ENCODE results near the gene NADSYN1. TPM values are rescaled to one million over a fixed set of nuclear protein-coding genes. Genes with fewer than 3 reads are reported as not detected.

NADSYN1 gene
- total and polyA plus RNA-seq, 5 donors from 2014 or later: 35.1 to 151 (median 42.4) TPM

DNA sequence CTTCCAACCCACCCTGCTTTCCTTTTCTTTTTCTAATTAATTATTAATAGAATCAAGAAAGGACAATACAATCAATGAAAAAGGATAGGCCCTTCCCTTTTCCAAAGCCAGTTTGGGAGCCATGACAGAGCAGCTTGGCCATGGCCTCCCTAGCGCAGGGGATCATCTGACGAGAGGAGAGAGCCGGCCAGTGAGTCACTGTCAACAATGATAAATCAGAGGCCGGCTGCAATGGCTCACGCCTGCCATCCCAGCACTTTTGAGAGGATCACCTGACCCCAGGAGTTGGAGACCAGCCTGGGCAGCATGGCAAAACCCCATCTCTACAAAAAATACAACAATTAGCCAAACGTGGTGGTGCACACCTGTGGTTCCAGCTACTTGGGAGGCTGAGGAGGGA lies 46.5 kb downstream of the NADSYN1 start:
- H3K27ac Mint-ChIP-seq: no peak overlapping the region
- no peaks in the 10 kb centered on the region for H3K27me3 ChIP-seq (ENCODE audit: control insufficient read depth, insufficient read depth, low read length)
- H3K4me3 Mint-ChIP-seq: no peak overlapping the region
- DNase-seq: no peak
- no peak overlapping the region for H3K27ac ChIP-seq (ENCODE audit: insufficient read depth, low read length, poor library complexity, severe bottlenecking)
- peaks cover 80% of the 10 kb centered on the region for H3K36me3 ChIP-seq (ENCODE audit: control insufficient read depth, insufficient read depth, low read length)
- ATAC-seq (ENCODE audit: low read depth in 2 of 2): no peak
- H3K4me1 Mint-ChIP-seq: peaks cover 0 to 4% (median 2%) of the 10 kb centered on the region in 4 donors
- H3K27me3 Mint-ChIP-seq: no peaks in the 10 kb centered on the region
- no peak overlapping the region for H3K4me3 ChIP-seq (ENCODE audit: low read depth, low read length)
- no peaks in the 10 kb centered on the region for H3K9me3 Mint-ChIP-seq
- H3K9me3 ChIP-seq (ENCODE audit: control insufficient read depth in 2 of 2, low read length in 2 of 2): no peaks in the 10 kb centered on the region
- peaks cover 55% of the 10 kb centered on the region for H3K36me3 Mint-ChIP-seq
- H3K4me1 ChIP-seq (ENCODE audit: control insufficient read depth, insufficient read depth, low read length, poor library complexity, severe bottlenecking): no peaks in the 10 kb centered on the region

DNA sequence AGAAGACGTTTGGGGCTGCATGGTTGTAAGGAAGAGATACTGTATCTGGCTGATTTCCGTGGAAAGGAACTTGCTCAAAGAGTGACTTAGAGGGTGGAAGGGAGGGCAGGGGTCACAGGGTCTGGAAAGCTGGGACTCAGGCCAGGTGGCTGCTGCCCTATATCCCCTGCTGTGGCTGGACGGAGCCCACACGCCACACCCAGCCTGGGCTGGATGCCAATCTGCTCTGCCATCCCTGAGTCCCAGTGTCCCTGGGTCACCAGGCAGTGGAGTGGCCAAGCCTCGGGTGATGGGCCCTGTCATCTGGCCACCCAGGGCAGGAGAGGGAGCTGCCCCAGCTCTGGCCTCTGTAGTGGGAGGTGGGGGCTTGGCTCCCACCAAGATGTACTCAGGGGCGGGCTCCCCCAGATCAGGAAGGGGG lies 47.6 kb downstream of the NADSYN1 start:
- H3K9me3 Mint-ChIP-seq: no peaks in the 10 kb centered on the region
- H3K4me1 ChIP-seq (ENCODE audit: control insufficient read depth, insufficient read depth, low read length, poor library complexity, severe bottlenecking): no peaks in the 10 kb centered on the region
- DNase-seq (no peak), ATAC-seq (ENCODE audit: low read depth in 2 of 2) (no peak)
- H3K36me3 ChIP-seq (ENCODE audit: control insufficient read depth, insufficient read depth, low read length): peaks cover 76% of the 10 kb centered on the region
- H3K27ac Mint-ChIP-seq: no peak overlapping the region
- H3K4me3 ChIP-seq (ENCODE audit: low read depth, low read length): no peak overlapping the region
- no peak overlapping the region for H3K27ac ChIP-seq (ENCODE audit: insufficient read depth, low read length, poor library complexity, severe bottlenecking)
- H3K4me1 Mint-ChIP-seq: peaks cover 0 to 4% (median 2%) of the 10 kb centered on the region in 4 donors
- no peak overlapping the region for H3K4me3 Mint-ChIP-seq
- H3K9me3 ChIP-seq (ENCODE audit: control insufficient read depth in 2 of 2, low read length in 2 of 2): no peaks in the 10 kb centered on the region
- H3K27me3 Mint-ChIP-seq: no peaks in the 10 kb centered on the region
- H3K36me3 Mint-ChIP-seq: peaks cover 53% of the 10 kb centered on the region
- H3K27me3 ChIP-seq (ENCODE audit: control insufficient read depth, insufficient read depth, low read length): no peaks in the 10 kb centered on the region

DNA sequence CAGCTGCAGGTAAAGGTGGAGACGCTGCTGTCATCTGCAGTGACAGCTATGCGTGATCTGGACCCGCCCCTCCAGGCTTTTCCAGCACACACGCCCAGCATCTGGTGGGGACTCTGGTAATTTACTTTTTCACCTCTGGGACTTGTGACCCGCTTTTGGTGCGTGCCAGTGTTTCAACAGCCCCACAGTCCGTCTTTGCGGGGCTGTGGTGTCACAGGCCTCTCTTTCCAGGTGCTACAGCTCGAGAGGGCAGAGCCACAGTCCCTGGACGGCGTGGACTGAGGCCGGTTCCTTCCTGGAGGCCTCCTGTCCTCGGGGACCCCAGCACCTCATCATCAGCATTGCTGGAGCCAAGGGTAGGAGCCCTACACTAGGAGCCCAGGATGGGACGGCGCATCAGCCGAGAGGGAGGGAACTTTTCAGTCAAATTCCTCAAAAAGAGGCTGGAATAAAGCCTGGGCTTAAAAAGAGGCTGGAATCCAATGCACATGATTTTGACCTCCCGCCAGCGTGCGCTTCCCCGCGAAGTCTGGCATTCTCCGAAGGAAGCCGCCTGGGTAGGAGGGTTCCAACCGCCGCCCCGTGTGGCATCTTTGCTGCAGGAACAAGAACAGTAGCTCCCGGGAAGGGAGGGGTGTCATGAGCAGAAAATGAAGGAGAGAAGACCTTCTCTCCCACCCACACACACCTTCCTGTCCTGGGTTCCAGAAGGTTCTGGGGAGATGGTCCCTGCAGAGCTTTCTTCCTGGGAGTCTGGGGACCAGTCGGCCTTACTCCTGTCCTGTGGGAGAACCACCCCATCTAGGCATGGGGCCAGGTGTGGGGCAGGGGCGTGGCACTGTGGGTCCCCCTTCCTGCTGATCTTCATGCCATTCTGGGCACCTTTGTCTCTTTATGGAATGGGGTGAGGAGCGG lies 48.3 kb downstream of the NADSYN1 start:
- no peaks in the 10 kb centered on the region for H3K27me3 ChIP-seq (ENCODE audit: control insufficient read depth, insufficient read depth, low read length)
- H3K36me3 Mint-ChIP-seq: peaks cover 55% of the 10 kb centered on the region
- peaks cover 0 to 4% (median 2%) of the 10 kb centered on the region in 4 donors for H3K4me1 Mint-ChIP-seq
- H3K36me3 ChIP-seq (ENCODE audit: control insufficient read depth, insufficient read depth, low read length): peaks cover 72% of the 10 kb centered on the region
- H3K4me3 ChIP-seq (ENCODE audit: low read depth, low read length): no peak overlapping the region
- DNase-seq: no peak
- ATAC-seq (ENCODE audit: low read depth in 2 of 2): no peak
- H3K9me3 ChIP-seq (ENCODE audit: control insufficient read depth in 2 of 2, low read length in 2 of 2): no peaks in the 10 kb centered on the region
- no peaks in the 10 kb centered on the region for H3K4me1 ChIP-seq (ENCODE audit: control insufficient read depth, insufficient read depth, low read length, poor library complexity, severe bottlenecking)
- no peaks in the 10 kb centered on the region for H3K27me3 Mint-ChIP-seq
- H3K27ac Mint-ChIP-seq: no peak overlapping the region
- no peak overlapping the region for H3K27ac ChIP-seq (ENCODE audit: insufficient read depth, low read length, poor library complexity, severe bottlenecking)
- no peak overlapping the region for H3K4me3 Mint-ChIP-seq
- peaks cover 0 to 2% (median 0%) of the 10 kb centered on the region in 7 donors for H3K9me3 Mint-ChIP-seq

DNA sequence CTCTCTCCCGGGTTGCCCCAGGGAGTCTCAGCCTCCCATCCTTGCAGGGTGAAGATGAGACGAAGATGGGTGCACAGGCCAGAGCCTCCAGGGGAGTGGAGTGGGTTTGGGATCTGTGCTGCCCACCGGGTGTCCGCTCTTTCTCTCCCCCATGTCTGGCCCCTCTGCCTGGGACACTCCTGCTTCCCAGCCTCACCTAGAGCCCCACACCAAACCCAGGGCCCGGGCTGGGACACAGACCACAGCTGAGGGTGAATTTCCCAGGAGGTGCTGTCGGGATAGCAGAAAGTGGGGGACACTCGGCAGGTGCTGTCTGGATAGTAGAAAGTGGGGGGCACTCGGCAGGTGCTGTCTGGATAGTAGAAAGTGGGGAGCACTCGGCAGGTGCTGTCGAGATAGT lies 49.0 kb downstream of the NADSYN1 start:
- no peaks in the 10 kb centered on the region for H3K4me1 ChIP-seq (ENCODE audit: control insufficient read depth, insufficient read depth, low read length, poor library complexity, severe bottlenecking)
- no peak for DNase-seq
- H3K27ac Mint-ChIP-seq: no peak overlapping the region
- H3K4me3 ChIP-seq (ENCODE audit: low read depth, low read length): no peak overlapping the region
- peaks cover 0 to 9% (median 0%) of the 10 kb centered on the region in 7 donors for H3K9me3 Mint-ChIP-seq
- H3K4me3 Mint-ChIP-seq: no peak overlapping the region
- H3K27ac ChIP-seq (ENCODE audit: insufficient read depth, low read length, poor library complexity, severe bottlenecking): no peak overlapping the region
- H3K9me3 ChIP-seq (ENCODE audit: control insufficient read depth in 2 of 2, low read length in 2 of 2): no peaks in the 10 kb centered on the region
- no peaks in the 10 kb centered on the region for H3K27me3 Mint-ChIP-seq
- H3K36me3 Mint-ChIP-seq: peaks cover 56% of the 10 kb centered on the region
- ATAC-seq (ENCODE audit: low read depth in 2 of 2): no peak
- peaks cover 0 to 4% (median under 1%) of the 10 kb centered on the region in 4 donors for H3K4me1 Mint-ChIP-seq
- peaks cover 67% of the 10 kb centered on the region for H3K36me3 ChIP-seq (ENCODE audit: control insufficient read depth, insufficient read depth, low read length)
- no peaks in the 10 kb centered on the region for H3K27me3 ChIP-seq (ENCODE audit: control insufficient read depth, insufficient read depth, low read length)

DNA sequence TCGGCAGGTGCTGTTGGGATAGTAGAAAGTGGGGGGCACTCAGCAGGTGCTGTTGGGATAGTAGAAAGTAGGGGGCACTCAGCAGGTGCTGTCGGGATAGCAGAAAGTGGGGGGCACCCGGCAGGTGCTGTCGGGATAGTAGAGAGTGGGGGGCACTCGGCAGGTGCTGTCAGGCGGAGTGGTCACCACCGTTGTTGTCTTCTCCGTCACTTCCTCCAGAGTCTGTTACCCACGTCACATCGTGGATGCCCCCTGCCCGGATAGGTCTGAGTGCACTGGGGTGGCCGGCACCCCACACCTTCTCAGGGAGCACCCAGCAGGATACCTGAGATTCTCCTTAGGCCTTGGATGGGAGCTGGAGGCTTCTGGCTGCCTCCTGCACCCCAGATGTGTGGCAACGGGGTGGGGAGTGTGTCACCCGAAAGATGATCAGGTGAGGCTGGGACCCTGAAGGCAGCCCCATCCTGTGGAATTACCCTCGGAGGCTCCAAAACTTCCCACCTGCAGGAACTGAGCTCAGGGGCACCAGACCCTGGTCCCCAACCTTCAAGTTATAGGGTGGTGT lies 50.0 kb downstream of the NADSYN1 start:
- no peak overlapping the region for H3K4me3 ChIP-seq (ENCODE audit: low read depth, low read length)
- Mint-ChIP-seq H3K36me3 (peaks cover 53% of the 10 kb centered on the region), H3K27ac (no peak overlapping the region), H3K4me1 (peaks cover 0 to 4% (median under 1%) of the 10 kb centered on the region in 4 donors), H3K27me3 (no peaks in the 10 kb centered on the region), H3K9me3 (peaks cover 0 to 16% (median 0%) of the 10 kb centered on the region in 7 donors), H3K4me3 (no peak overlapping the region)
- H3K27ac ChIP-seq (ENCODE audit: insufficient read depth, low read length, poor library complexity, severe bottlenecking): no peak overlapping the region
- H3K36me3 ChIP-seq (ENCODE audit: control insufficient read depth, insufficient read depth, low read length): peaks cover 58% of the 10 kb centered on the region
- H3K4me1 ChIP-seq (ENCODE audit: control insufficient read depth, insufficient read depth, low read length, poor library complexity, severe bottlenecking): no peaks in the 10 kb centered on the region
- peaks cover 0 to 6% of the 10 kb centered on the region in 2 experiments for H3K9me3 ChIP-seq (ENCODE audit: control insufficient read depth in 2 of 2, low read length in 2 of 2)
- DNase-seq (no peak), ATAC-seq (ENCODE audit: low read depth in 2 of 2) (no peak)
- no peaks in the 10 kb centered on the region for H3K27me3 ChIP-seq (ENCODE audit: control insufficient read depth, insufficient read depth, low read length)

DNA sequence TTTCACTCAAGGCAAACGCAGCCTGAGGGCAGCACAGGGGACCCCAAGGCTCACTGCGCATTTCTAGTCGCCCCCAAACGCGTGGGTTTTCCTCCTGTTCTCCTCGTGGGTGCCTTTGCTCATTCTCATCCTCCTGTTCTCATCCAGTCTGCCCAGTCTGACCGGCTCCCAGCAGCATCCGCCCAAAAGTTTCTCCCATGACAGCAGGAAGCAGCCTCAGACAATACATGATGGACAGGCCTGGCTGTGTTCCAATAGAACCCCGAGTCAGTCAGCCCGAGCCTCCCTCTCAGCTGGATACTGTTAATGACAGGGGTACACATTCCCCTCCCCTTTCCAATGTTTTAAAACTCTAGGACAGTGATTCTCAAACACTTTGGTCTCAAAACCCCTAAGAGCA lies 51.5 kb downstream of the NADSYN1 start:
- H3K36me3 ChIP-seq (ENCODE audit: control insufficient read depth, insufficient read depth, low read length): peaks cover 42% of the 10 kb centered on the region
- no peak for DNase-seq
- no peak for ATAC-seq (ENCODE audit: low read depth in 2 of 2)

DNA sequence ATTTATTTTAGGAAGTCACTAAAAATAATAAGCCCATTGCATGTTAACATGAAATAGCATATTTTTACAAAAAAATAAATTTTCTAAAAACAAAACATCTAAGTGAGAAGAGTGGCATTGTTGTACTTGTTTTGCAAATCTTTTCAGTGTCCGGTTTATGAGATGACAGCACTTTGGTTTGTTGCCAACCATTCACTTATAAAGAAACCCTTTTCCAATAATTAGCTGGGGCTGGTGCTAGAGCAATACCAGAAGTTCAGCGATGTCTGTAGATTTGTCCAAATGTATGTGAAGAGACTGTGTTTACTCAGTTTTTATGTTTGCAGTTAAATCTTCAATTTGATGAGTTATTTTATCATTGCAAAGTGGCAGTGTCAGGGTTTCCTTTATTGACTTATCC lies 52.0 kb downstream of the NADSYN1 start:
- peaks cover 6 to 32% (median 11%) of the 10 kb centered on the region in 7 donors for H3K9me3 Mint-ChIP-seq
- H3K36me3 Mint-ChIP-seq: peaks cover 38% of the 10 kb centered on the region
- no peak for DNase-seq
- no peak for ATAC-seq (ENCODE audit: low read depth in 2 of 2)
- no peak overlapping the region for H3K27ac Mint-ChIP-seq
- H3K27ac ChIP-seq (ENCODE audit: insufficient read depth, low read length, poor library complexity, severe bottlenecking): no peak overlapping the region
- H3K36me3 ChIP-seq (ENCODE audit: control insufficient read depth, insufficient read depth, low read length): peaks cover 38% of the 10 kb centered on the region
- peaks cover 0 to 4% (median under 1%) of the 10 kb centered on the region in 4 donors for H3K4me1 Mint-ChIP-seq
- H3K4me3 Mint-ChIP-seq: no peak overlapping the region
- H3K4me1 ChIP-seq (ENCODE audit: control insufficient read depth, insufficient read depth, low read length, poor library complexity, severe bottlenecking): no peaks in the 10 kb centered on the region
- H3K4me3 ChIP-seq (ENCODE audit: low read depth, low read length): no peak overlapping the region
- H3K27me3 ChIP-seq (ENCODE audit: control insufficient read depth, insufficient read depth, low read length): no peaks in the 10 kb centered on the region
- H3K9me3 ChIP-seq (ENCODE audit: control insufficient read depth in 2 of 2, low read length in 2 of 2): peaks cover 0 to 15% of the 10 kb centered on the region in 2 experiments
- no peaks in the 10 kb centered on the region for H3K27me3 Mint-ChIP-seq

More for the DNA sequence above, 51.5 kb downstream of the NADSYN1 start:
- H3K36me3 Mint-ChIP-seq: peaks cover 40% of the 10 kb centered on the region
- Histone ChIP-seq H3K9me3 (ENCODE audit: control insufficient read depth in 2 of 2, low read length in 2 of 2) (peaks cover 0 to 10% of the 10 kb centered on the region in 2 experiments), H3K4me3 (ENCODE audit: low read depth, low read length) (no peak overlapping the region), H3K27ac (ENCODE audit: insufficient read depth, low read length, poor library complexity, severe bottlenecking) (no peak overlapping the region), H3K27me3 (ENCODE audit: control insufficient read depth, insufficient read depth, low read length) (no peaks in the 10 kb centered on the region), H3K4me1 (ENCODE audit: control insufficient read depth, insufficient read depth, low read length, poor library complexity, severe bottlenecking) (no peaks in the 10 kb centered on the region)
- peaks cover 0 to 4% (median under 1%) of the 10 kb centered on the region in 4 donors for H3K4me1 Mint-ChIP-seq
- H3K4me3 Mint-ChIP-seq: no peak overlapping the region
- peaks cover 3 to 27% (median 9%) of the 10 kb centered on the region in 7 donors for H3K9me3 Mint-ChIP-seq
- H3K27me3 Mint-ChIP-seq: no peaks in the 10 kb centered on the region
- H3K27ac Mint-ChIP-seq: no peak overlapping the region
